SK-N-MC (cell line): ENCODE data around the gene DDX18.

ENCODE experiments used
- DNase-seq: peaks from one replicate; pipeline ENCODE4 v3.0.0-alpha.2; 2011; ENCODE audit warnings: low read depth, low spot score
- H3K27ac ChIP-seq: fragments of 200-600 bp; sonication (generic); 2 replicates; pipeline ENCODE4 v1.5.1; 2016; ENCODE audit warnings: mixed run types
- H3K36me3 ChIP-seq: fragments of 200-600 bp; sonication (generic); 2 replicates; pipeline ENCODE4 v1.6.1; 2017; ENCODE audit warnings: antibody characterized with exemption, low read length, mixed read lengths; ENCODE audit not compliant: insufficient read depth
- H3K4me3 ChIP-seq: fragments of 200-600 bp; sonication (generic); 2 replicates; pipeline ENCODE4 v1.5.1; 2016
- H3K9ac ChIP-seq: fragments of 200-600 bp; sonication (generic); 2 replicates; pipeline ENCODE4 v1.8.0; 2017; ENCODE audit warnings: mixed run types, mixed read lengths; ENCODE audit not compliant: insufficient read length
- H3K9me3 ChIP-seq: fragments of 200-600 bp; sonication (generic); 2 replicates; pipeline ENCODE4 v1.6.1; 2017; ENCODE audit warnings: low read depth, mild to moderate bottlenecking, antibody characterized with exemption, low read length, moderate library complexity, mixed read lengths
- EZH2 ChIP-seq: fragments of 200-600 bp; sonication (generic); IDR thresholded peaks from one replicate; pipeline ENCODE4 v1.6.1; 2017; ENCODE audit warnings: antibody characterized with exemption
- FOXP2 ChIP-seq: optimal IDR thresholded peaks from 2 replicates; pipeline ENCODE3; 2011; ENCODE audit warnings: mild to moderate bottlenecking, moderate library complexity; ENCODE audit not compliant: insufficient read depth; ENCODE audit errors: extremely low read length, control extremely low read depth
- POLR2AphosphoS5 ChIP-seq: IDR thresholded peaks from 2 replicates; pipeline ENCODE4 v1.6.1; 2012; ENCODE audit warnings: mild to moderate bottlenecking, low read depth, low read length, borderline replicate concordance

DDX18 gene

DNA sequence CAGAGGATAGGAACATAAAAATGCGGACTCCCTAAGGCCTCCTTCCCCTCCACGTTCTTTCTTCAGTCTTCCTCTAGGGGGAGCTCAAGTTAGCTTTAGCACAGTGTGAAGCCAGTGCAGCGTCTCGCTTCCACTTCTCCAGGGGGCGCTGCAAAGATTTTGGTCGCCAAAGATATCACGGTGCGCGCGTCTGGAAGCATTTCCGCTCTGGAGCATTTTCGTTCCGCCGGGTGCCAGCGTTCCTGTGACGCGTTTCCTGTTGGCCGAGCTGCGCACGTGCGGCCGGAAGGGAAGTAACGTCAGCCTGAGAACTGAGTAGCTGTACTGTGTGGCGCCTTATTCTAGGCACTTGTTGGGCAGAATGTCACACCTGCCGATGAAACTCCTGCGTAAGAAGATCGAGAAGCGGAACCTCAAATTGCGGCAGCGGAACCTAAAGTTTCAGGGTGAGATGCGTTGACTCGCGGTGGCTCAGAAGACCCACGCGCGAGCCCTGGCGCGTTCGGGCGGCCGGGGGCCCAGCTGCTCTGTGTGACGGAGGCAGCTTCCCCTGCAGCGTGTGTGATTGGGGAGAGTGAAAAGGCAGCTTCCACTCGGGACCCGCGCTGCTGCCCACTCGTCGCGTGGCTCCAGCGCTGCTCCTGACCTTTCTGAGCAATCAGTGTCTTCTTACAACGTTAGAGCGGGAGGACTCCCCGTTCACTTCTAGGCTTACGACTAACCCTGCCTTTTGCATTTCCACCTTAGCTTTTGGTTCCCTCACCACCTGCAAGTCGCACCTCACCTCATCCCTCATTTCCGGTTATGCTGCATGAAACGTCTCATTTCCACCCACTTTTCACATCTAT, at the start of gene DDX18:
DDX18 (plus strand) TSS at position 275 of the 848 bp plus-strand sequence; CDS start at position 362, 87 bp downstream.
- peak within 1 kb of the TSS; percentile 99 for H3K9ac ChIP-seq
- H3K9me3 ChIP-seq = no peaks in the 10 kb centered on the region
- H3K4me3 ChIP-seq = peak within 1 kb of the TSS; percentile 97
- peak; percentile 75 for TF ChIP-seq FOXP2
- no peak for TF ChIP-seq EZH2
- peak; percentile 91 for TF ChIP-seq POLR2AphosphoS5
- H3K27ac ChIP-seq = peak within 1 kb of the TSS; percentile 72
- peak; percentile 96 for DNase-seq
- H3K36me3 ChIP-seq = peaks cover 33% of the 10 kb centered on the region

- no peak overlapping the region for H3K4me3 ChIP-seq
- H3K9me3 ChIP-seq = no peaks in the 10 kb centered on the region
- H3K27ac ChIP-seq = no peak overlapping the region
- no peak for TF ChIP-seq POLR2AphosphoS5
- no peak for TF ChIP-seq FOXP2
- no peak for TF ChIP-seq EZH2
- DNase-seq = no peak
- H3K36me3 ChIP-seq = no peaks in the 10 kb centered on the region
- no peak overlapping the region for H3K9ac ChIP-seq
Observed at GRCh38 chr2:117770730-117771129, 43.8 kb upstream of the DDX18 start.

DNA sequence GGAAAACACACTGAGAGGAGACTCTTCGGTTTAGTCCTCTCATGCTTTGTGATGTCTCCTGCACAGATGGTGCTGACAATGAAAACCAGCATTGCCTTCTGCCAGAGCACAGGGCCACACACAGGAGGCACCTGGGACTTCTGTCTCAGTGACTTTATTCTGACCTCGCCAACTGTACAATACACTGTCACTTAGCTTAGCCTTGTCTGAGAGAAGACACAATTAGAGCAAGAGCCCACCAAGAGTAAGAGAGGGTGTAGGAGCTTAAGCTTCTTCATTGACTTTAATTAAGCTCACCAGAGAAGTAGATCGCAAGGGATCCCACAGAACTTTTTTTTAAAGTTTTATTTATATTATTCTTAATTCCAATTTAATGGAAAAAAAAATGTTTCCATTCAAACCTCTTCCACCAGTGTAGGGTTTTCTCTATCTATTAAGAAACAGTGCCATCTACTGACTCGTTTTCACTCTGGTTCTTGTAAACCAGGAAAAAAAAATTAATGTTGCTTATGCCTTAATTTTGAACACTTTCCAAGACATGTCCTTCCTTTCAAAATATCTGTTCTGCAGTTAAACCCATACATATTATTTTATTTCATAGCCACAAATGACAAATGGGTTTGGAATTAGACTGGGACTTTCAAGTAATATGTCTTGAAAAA, 42.4 kb upstream of the DDX18 start:
- Histone ChIP-seq H3K9ac (no peak overlapping the region), H3K27ac (no peak overlapping the region), H3K9me3 (no peaks in the 10 kb centered on the region), H3K4me3 (no peak overlapping the region), H3K36me3 (no peaks in the 10 kb centered on the region)
- no peak for TF ChIP-seq EZH2
- TF ChIP-seq FOXP2 = no peak
- TF ChIP-seq POLR2AphosphoS5 = no peak
- DNase-seq = peak; percentile 5

GRCh38 chr2:117774716-117775115, 39.8 kb upstream of the DDX18 start:
- no peaks in the 10 kb centered on the region for H3K9me3 ChIP-seq
- H3K4me3 ChIP-seq = no peak overlapping the region
- no peaks in the 10 kb centered on the region for H3K36me3 ChIP-seq
- DNase-seq = no peak
- TF ChIP-seq FOXP2 (no peak), EZH2 (no peak), POLR2AphosphoS5 (no peak)
- H3K9ac ChIP-seq = no peak overlapping the region
- H3K27ac ChIP-seq = no peak overlapping the region

GRCh38 chr2:117775703-117776219, 38.7 kb upstream of the DDX18 start:
- Histone ChIP-seq H3K9ac (no peak overlapping the region), H3K36me3 (no peaks in the 10 kb centered on the region), H3K4me3 (no peak overlapping the region), H3K9me3 (no peaks in the 10 kb centered on the region), H3K27ac (no peak overlapping the region)
- DNase-seq = no peak
- no peak for TF ChIP-seq EZH2
- TF ChIP-seq POLR2AphosphoS5 = no peak
- no peak for TF ChIP-seq FOXP2

- no peak overlapping the region for H3K27ac ChIP-seq
- DNase-seq = no peak
- H3K4me3 ChIP-seq = no peak overlapping the region
- TF ChIP-seq EZH2 = no peak
- no peak for TF ChIP-seq FOXP2
- no peak for TF ChIP-seq POLR2AphosphoS5
- H3K36me3 ChIP-seq = no peaks in the 10 kb centered on the region
- H3K9me3 ChIP-seq = no peaks in the 10 kb centered on the region
- H3K9ac ChIP-seq = no peak overlapping the region
Observed at GRCh38 chr2:117776888-117777287, 37.6 kb upstream of the DDX18 start.

GRCh38 chr2:117785740-117786139, 28.8 kb upstream of the DDX18 start:
- DNase-seq = peak; percentile 16
- Histone ChIP-seq H3K36me3 (no peaks in the 10 kb centered on the region), H3K4me3 (no peak overlapping the region), H3K27ac (no peak overlapping the region), H3K9ac (no peak overlapping the region), H3K9me3 (no peaks in the 10 kb centered on the region)
- TF ChIP-seq FOXP2 (no peak), EZH2 (no peak), POLR2AphosphoS5 (no peak)

DNA sequence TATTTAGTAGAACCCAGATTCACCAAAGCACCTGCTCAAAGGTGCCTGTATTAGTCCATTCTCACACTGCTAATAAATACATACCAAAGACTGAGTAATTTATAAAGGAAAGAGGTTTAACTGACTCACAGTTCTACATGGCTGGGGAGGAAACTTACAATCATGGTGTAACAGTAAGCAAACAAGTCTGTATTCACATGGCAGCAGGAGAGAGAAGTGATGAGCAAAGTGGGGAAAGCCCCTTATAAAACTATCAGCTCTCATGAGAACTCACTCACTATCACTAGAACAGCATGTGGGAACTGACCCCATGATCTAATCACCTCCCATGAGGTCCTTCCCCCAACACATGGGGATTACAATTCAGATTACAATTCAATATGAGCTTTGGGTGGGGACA, 28.0 kb upstream of the DDX18 start:
- TF ChIP-seq FOXP2 = no peak
- no peak for TF ChIP-seq EZH2
- Histone ChIP-seq H3K9me3 (no peaks in the 10 kb centered on the region), H3K36me3 (no peaks in the 10 kb centered on the region), H3K27ac (no peak overlapping the region), H3K9ac (no peak overlapping the region), H3K4me3 (no peak overlapping the region)
- no peak for DNase-seq
